Peyer's patch (tissue), 4 donors: Measurements from ENCODE around the gene IGSF22.

Source experiments
- POLR2A ChIP-seq, 2 donors: fragments of 450-650 bp; IDR thresholded peaks; one replicate each; pipeline ENCODE4 v1.5.1; 2017; ENCODE audit warnings: antibody characterized with exemption in 2 of 2, mild to moderate bottlenecking in 2 of 2, moderate library complexity in 2 of 2
- TF ChIP-seq, protein P1 (sequence below), 6 experiments: fragments of 450-650 bp in 4 of 6; fragments of 200-600 bp in 2 of 6; sonication (generic) in 1 of 6; IDR thresholded peaks; one replicate each; pipeline ENCODE4 v1.5.1; 2017 to 2019; ENCODE audit warnings: antibody characterized with exemption in 6 of 6, mild to moderate bottlenecking in 3 of 6, moderate library complexity in 1 of 6

DNA sequence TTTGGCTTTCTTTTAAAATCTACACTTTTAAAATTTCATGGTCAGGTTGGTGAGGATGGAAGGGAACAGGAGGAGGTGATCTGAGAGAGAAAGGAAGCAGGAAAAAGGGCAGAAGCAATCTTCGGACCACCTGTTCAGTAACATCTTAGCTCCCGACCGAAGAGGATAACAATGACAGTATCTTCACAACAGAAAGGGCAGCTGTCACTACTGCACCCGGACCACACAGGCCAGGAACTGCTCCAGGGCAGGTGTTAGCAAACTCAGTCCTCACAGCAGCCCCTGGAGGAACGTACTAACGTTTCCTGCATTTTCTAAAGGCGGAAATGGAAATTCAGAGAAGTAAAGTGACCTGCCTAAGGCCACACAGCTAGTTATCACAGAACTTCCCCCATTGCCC, 48.8 kb upstream of the IGSF22 start:
- TF ChIP-seq, protein P1, sequence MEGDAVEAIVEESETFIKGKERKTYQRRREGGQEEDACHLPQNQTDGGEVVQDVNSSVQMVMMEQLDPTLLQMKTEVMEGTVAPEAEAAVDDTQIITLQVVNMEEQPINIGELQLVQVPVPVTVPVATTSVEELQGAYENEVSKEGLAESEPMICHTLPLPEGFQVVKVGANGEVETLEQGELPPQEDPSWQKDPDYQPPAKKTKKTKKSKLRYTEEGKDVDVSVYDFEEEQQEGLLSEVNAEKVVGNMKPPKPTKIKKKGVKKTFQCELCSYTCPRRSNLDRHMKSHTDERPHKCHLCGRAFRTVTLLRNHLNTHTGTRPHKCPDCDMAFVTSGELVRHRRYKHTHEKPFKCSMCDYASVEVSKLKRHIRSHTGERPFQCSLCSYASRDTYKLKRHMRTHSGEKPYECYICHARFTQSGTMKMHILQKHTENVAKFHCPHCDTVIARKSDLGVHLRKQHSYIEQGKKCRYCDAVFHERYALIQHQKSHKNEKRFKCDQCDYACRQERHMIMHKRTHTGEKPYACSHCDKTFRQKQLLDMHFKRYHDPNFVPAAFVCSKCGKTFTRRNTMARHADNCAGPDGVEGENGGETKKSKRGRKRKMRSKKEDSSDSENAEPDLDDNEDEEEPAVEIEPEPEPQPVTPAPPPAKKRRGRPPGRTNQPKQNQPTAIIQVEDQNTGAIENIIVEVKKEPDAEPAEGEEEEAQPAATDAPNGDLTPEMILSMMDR (IDR thresholded peaks at IDR 0.05), result no peak
- TF ChIP-seq POLR2A (IDR thresholded peaks at IDR 0.05), result no peak
